ENCODE measurements around the gene DCPS.

DNA sequence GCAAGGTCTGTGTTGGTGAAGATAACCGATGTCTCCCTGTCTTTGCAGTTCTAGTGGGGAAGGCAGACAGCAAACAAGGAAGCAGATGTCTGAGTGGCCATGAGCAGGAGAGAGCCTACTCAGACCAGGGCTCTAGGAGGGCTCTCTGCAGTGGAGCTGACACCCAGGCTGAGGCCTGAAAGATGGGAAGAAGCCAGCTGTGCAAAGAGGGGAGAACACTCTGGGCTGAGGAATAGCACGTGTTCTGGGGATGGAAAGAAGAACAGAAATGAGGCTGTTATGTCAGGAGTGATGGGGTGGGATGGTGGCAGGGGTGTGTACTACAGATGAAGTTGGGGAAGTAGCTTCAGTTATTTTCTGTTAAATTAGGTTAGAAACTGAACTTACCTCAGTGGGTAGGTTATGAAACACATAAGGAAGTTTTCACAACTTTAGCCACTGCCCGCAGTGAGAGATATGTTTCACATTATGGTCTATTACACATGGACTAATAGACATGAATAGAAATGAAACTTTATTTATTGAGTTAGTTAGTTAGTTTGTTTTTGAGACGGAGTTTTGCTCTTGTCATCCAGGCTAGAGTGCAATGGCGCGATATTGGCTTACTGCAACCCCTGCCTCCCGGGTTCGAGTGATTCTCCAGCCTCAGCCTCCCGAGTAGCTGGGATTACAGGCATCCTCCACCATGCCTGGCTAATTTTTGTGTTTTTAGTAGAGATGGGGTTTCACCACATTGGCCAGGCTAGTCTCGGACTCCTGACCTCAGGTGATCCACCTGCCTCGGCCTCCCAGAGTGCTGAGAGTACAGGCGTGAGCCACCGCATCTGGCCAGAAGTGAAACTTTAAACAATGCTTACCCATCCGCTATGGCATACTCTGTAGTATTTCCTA lies 7.8 kb downstream of the DCPS start:
- TF ChIP-seq EZH2 (IDR thresholded peaks at IDR 0.05) (no peak), POLR2AphosphoS5 (IDR thresholded peaks at IDR 0.05; ENCODE audit: borderline replicate concordance, low read depth, low read length) (no peak), FOXP2 (optimal IDR thresholded peaks at IDR 0.05; ENCODE audit: control extremely low read depth, extremely low read length, insufficient read depth) (no peak)
